HG03575 (cell line): ENCODE data around the gene GRK5.

Experiments used
- ATAC-seq: cut with Tn5 transposase; IDR thresholded peaks from one replicate; pipeline ENCODE4 v1.9.1; 2021; ENCODE audit not compliant: unreplicated experiment, insufficient number of reproducible peaks, low FRiP score; ENCODE audit errors: extremely low read depth

Gene GRK5

DNA sequence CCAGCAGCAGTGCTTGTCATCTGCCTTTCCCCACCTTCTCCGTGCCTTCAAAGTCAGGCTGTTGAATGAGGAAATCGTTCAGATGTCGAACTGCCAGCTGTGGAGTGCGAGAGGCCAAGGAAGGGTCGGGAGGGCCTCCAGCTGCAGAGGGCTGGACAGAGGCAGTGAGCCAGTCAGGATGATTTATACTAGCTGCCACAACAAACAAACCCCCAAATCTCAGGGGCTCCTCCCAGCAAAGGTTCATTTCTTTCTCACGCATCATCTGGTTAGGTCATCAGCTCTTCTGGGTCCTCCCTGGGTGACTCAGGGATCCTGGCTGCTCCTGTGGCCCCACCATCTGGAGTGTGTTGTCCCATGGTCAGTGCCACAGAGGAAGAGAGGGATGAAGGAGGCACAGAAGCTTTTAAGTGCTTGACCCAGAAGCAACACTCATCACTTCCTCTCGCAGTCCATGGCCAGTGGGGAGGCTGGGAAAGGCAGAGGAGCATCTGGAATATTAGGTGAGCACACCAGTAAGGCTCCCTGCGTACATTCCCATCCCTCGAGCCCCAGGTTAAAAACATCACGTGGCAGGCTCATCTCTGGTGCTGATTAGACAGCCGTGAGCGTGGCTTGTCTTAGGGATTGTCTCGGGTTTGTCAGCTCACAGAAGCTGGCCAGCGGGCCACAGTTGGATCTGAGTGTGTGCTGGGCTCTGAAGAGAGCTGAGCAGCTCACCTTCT lies 194.5 kb downstream of the GRK5 start:
- no peak for ATAC-seq

DNA sequence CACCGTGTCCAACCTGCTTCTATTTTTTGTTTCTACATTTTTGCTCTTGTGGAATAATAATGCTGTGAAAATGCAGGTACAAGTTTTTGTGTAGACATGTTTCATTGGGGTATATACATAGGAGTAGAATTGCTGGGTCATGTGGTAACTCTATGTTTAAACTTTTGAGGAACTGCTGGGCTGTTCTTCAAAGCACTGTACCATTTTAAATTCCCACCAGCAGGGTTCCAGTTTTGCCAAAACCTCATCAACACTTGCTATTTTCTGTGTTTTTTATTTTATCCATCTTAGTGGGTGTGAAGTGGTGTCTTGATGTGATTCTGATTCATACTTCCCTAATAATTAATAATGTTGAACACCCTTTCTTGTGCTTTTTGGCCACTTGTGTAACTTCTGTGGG lies 196.6 kb downstream of the GRK5 start:
- no peak for ATAC-seq

DNA sequence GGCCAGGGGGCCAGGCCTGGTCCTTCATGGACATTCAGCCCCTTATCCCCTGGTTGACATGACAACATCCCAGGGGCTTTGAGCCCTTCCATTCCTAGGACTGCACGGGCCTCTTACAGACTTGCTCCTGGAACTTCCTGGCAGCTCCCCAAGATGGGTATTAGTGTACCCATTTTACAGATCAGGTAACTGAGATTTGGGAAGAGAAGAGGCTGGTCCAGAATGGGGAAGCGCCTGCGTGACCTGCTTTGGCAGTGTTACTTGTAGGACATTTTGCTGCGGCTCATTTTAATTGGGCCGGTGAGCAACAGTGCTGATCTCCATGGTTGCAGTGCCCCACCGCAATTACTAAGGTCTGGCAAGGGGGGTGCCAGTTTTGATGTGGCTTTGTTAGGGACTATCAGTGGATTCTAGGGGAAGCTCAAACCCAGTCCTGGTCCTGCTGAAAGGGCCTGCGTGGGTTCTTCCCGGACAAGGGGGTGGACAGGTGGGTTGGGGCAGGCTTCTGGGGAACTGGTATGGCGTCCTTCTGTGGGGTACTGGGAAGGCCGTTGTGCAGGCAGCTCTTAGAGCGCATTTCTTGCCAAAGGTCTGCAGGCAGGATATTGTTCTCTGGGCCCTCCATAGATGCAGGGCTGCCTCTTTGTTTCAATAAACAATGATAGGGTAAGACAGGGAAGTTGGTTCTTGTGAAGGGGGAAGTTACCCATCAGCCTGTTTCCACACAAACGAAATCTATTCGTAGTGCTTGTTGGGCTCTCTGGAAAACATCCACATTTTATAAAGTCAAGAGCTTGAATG lies 197.5 kb downstream of the GRK5 start:
- no peak for ATAC-seq

DNA sequence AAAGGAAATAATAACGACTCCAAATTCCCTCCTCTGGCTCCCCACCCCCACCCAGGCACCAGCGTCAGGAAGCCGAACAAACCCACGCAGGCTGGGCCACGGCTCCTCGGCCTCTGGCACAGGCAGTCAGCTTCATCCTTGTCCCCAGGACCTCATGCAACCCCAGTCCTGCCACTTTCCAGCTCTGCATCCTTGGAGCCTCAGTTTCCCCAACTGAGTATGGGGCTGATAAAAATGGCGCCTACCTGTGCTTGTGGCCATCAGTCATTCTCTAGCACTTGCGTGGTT lies 198.1 kb downstream of the GRK5 start:
- ATAC-seq: no peak

DNA sequence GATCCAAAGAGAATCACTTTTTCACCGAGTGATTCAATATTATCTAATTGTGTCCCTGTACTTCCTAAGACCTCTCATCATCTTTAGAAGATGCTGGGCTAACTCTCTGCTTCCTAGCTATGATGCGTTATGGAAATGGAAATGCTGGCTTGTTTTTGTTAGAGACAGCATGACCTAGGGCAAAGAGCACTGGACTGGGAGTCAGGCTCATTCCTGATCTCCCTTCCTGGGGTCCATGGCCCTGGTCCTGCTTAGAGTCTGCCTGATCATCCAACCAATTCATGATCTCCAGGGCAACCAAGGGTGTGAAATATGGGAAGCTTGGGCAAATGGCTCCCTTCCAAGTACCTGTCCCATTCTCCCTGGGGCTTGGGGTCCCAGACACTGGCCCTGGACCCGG lies 198.8 kb downstream of the GRK5 start:
- ATAC-seq: no peak

DNA sequence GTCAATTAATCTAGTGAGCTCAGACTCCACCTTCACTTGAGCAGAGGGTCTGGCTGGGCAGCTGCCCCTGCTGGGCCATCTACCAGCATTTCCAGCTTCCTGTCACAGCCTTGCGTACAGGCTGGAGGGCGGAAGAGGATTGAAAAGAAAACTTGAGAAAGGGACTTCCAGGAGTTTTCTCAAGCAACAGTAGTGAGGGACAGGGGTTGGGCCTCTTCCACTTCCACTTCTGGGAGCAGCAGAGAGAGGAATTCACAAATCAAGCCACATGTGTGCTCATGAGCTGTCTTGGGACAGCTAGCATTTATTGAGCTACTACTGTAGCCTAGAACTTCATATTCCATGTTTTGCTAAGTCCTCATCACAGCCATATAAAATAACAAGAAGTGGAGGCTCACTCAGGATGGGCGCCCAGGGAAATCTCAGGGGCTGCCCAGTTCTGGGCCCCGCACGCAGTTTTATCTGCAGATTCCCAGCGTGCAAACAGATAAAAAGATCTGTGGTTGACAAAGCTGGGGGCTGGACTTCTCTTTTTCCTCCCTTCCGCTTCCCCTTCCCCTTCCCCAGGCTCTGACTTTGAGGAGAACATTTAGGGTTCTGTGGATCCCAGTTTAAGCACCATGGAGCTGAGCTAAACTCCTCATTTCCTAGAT lies 199.4 kb downstream of the GRK5 start:
- ATAC-seq: no peak

DNA sequence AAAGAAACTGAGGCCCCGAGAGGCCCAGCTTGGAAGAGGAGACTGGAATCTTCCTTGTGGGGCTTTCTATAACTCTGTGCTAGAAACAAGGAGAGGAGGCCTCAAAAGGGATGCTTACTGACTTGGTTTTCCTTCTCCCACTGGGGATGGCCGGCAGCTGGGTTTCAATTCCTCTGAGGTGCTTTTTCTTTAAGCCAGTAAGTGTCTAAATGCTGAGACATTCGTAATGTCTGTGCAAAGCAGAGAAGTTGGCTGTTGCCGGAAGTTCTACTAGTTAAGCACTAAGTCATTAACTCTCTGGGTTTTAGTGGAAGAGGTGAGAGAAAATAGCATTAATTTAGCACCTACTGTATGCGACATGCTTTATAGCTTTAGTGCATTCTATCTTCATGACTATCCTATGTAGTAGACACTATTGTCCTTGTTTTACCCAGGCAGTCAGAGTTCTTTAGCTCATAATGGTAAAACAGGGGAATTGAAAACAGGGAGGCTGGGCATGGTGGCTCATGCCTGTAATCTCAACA lies 199.9 kb downstream of the GRK5 start:
- no peak for ATAC-seq

DNA sequence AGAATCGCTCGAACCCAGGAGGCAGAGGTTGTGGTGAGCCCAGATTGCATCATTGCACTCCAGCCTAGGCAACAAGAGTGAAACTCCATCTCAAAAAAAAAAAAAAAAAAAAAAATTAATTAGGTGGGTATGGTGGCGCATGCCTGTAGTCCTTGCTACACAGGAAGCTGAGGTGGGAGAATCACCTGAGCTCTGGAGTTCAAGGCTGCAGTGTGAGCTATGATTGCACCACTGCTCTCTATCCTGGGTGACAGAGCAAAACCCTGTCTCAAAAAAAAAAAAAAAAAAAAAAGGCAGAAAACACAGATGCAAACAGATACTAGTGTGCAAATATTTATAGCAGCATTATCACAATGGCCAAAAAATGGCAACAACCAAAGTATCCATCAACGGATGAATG lies 200.7 kb downstream of the GRK5 start:
- ATAC-seq: no peak

DNA sequence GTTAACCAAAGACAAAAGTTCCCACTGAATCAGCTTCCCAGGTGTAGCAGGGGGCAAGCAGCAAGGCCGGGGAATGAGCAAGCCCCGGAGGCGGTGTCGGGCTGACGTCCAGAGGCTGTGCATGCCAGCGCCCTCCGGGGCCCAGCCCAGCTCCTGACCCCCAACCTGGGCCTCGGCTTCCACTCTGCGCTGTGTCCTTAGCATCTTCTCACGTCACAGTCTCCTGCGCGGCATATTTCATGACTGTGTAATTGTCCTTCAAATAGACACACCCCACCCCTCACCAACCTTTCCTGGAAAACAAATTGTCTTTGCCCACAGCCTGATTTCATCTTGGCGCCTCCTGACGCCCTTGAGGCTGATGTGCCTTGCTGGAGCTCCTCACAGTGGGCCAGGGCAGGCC lies 201.6 kb downstream of the GRK5 start:
- no peak for ATAC-seq

DNA sequence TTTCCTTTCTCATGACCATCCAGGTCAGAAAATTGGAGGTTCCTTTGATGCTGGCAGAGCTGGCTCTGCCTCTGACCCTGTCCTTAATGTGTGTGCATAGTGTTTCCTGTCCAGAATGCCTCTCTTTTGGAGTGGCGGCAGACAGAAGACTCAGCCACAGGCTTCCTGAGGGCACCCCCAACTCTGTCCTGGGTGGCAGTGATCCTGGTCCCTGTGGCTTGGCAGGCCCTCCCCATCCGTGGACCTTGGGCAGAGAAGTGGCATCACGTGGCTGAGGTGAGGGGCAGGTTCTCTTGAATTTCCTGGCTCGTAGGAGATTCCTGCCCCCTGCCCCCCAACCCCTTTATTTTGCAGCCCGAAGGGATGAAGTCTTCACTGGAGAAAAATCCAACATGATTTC lies 202.0 kb downstream of the GRK5 start:
- no peak for ATAC-seq

DNA sequence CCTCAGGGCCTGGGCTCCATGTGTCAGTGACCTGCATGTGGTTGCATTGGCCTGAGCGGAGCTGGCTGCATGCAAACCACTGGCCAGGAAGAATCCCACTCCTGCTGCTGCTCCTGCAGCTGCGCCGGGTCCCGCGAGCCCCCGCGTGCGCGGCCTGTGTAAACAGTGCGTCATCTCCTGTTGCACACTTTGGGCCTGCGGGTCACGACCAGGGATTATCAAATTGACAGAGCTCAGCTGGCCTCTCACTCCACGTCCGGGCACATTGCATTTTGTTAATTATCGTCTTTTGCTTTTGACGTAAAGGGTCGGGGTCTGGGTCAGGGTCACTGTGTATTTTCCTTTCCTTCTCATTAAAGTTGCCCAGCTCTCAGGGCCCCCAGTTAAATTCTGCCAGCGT lies 202.5 kb downstream of the GRK5 start:
- ATAC-seq: no peak

DNA sequence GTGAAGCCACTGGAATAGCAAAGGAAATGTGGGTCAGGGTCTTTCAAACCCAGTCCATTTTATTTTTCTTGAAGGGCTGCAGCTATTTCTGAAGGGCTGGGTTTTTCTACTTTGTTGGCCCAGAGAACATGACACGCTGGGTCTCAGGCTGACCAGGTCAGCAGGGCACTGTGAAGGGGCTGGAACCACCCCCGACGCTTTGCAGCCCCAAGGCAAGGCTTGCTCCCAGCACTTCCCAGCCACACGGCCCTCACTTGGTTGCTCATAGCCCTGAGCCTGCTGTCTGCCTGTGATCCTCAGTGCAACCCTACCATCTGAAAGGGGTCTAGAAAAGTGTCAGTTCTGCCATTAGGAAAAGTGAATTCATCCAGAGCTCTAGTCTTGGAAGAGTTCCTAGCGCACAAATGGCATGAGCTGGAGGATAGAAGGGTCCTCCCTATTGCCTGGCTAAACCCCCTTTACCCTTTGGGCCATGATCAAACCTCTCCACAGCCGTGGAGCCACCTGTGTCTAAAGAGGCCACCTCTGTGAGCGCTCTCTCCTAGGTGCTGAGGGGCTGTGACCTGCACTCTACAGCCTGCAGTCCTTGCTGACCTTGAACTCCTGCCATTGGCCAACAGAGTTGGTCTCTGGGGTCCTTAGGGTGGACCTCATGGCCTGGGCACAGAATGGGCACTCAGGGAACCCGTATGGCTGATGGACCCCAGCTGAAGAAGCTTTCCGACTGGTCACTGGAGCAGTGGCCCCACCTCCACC lies 203.2 kb downstream of the GRK5 start:
- ATAC-seq: no peak

DNA sequence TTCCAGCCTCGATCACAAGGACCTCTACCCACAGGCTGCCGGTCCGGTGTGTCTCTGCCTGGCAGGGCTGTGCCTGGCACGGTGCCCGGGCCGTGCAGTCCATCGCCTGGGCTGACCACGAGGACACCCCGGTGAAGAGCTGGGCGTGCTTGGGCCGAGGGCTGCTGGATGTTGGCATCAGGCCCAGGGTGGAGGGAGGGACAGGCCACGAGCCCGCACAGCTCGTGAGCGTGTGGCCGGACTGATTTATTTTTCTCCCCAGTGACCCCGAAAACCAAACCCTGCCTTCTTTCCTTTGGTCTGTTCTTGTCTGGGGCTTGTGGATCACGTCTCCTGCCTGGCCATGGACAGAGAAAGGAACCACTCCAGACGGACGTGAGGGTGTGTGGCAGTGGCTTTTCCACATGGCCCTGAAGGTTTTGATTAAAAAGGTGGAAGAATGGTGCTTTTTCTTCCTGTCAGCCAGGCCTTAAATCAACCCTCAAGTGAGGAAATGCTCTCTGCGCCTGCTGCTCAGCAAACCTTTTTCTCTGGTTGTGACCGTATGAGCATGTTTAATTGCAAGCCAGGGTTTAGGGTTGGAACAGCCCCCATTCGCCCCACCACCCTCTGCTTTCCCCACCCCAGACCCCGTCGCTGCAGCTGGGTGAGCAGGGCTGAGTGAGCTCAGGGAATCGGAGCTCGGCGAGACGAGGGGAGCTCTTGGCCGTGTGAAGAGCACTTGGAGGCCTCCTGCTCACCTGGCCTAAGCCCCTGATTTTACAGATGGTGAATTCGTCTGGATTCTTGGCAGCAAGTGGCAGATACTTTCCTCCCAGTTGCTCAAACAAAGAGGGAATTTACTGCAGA lies 205.1 kb downstream of the GRK5 start:
- ATAC-seq: no peak

DNA sequence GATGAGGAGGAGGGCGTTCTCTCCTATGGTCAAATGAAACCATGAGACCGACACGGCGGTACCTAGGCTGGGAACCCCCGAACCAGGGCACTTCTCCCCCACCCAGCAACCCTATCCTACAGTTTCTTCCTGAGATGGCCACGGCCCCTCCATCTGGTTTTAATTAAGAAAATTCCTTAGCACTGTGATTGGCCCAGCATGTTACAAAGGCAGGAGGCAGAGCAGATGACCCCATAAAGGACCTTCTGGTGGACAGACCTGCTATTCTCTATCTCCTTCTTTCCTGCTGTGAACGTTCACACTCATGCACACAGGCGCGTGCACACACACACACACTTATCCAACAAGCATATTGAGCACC lies 205.7 kb downstream of the GRK5 start:
- no peak for ATAC-seq

DNA sequence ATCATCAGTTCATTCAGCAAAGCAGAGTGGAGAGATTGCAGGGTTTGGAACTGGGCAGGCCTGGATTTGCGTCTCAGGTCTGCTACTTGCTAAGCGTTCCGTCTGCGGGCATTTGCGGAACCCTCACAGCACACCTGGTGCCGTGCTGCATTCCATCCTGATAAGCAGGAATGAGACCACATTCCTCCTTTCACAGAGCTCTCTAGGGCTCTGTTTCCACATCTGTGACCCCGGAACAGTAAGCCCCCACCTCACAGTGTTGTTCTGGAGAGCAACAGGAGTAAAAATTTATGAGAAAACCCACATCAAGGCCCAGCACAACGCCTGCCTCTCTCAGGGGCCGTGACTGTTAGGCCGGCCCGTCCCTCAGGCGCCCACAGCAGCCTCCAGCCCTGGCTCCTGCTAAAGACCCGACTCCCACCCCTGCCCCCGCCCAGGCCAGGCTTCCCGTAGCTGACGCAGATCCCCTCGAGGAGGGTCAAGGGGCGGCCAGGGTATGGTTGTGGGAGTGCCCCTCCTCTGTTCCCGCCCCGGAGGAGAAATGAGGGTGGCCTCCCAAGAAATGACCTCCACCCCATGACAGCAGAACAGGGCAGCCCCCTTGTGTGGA lies 206.2 kb downstream of the GRK5 start:
- ATAC-seq: no peak

DNA sequence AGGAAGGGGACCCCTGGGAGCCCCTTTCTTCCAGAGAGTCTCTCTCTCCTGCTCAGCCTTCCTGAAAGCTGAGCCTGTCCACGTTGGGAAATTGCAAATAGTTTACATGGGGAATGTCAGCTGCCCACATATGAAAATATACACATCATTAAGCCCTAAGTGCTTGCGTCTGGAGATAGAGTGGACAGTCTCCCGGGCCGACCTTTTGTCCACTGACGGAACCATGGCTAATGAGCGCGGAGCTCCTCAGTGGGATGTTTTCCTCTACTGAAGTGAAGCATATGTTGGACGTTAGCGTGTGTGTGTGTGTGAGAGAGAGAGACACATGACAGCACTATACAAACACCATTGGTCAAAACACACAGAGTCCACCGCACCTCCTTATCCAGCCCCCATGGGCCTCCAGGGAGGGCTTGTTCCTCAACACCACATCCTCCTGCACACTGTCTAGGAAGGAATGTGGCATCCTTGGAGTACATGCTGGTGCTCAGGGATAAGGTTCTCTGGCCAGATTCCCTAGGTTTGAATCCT lies 206.8 kb downstream of the GRK5 start:
- no peak for ATAC-seq

DNA sequence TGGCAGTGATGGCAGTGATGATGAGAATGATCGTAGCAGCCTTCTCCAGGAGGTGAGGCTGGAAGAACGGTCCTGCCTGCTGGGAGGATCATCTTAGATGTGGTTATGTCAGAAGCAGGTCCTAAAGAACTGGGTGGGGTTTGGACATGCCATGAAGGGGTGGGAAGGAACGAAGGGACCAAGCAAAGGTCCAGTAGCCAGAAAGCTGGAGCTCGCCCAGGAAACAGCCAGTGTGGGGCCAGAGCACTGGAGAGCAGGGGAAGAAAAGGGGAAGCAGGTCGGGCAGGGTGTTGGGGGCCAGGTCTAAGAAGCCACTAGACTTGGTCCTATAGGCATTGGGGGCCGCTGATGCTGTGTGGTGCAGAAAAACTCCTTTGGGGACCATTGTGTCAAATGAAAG lies 207.8 kb downstream of the GRK5 start:
- no peak for ATAC-seq
